ENCODE results near the gene CNTNAP1.

GRCh38 chr17:42725143-42725542, 42.8 kb downstream of the CNTNAP1 start:
- TF ChIP-seq CTCF (IDR thresholded peaks at IDR 0.05) (no peak), POLR2A (IDR thresholded peaks at IDR 0.05) (no peak)
